HG03565 (cell line): Measurements from ENCODE around the gene BACE1-AS.

Source experiments
- ATAC-seq: cut with Tn5 transposase; IDR thresholded peaks from one replicate; pipeline ENCODE4 v1.9.1; 2021; ENCODE audit warnings: mild to moderate bottlenecking, moderate library complexity; ENCODE audit not compliant: unreplicated experiment

The BACE1-AS gene

DNA sequence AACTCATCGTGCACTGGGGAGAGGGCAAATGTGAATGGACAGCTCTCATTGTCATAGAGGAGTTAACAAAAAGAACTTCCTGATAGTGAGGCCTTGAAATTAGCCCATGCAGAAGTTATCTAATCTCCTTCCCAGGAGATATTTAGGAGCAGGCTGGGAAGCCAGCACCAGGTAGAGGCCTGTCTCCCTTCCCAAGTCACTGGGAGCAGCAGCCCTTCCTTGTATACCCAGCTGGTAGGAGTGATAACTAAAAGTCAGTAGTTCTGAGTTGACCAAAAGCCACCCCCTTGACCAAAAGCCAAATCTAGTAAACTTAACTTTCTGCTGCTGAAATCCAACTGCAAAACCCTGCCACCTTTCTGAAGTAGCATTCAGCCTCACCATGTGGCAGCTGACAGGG, 1.4 kb upstream of the BACE1-AS start:
- no peak for ATAC-seq

DNA sequence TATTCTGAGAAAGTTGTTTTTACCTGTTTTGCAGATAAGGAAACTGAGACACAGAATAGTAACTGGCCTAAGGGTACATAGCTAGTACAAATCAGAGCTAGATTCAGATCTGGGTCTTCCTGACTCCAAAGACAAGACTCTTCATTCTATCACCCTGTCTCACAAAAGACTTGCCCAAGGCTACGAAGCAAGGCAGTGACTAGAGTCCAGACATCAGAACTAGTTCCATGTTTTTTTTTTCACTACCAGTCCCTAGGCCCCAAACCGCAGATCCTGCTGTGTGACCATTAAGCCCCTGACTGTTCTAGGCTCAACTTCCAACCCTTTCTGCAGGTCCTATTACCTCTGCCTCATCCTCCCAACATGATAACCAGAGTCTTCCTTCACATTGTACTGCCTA, 1.5 kb downstream of the BACE1-AS start:
- no peak for ATAC-seq

DNA sequence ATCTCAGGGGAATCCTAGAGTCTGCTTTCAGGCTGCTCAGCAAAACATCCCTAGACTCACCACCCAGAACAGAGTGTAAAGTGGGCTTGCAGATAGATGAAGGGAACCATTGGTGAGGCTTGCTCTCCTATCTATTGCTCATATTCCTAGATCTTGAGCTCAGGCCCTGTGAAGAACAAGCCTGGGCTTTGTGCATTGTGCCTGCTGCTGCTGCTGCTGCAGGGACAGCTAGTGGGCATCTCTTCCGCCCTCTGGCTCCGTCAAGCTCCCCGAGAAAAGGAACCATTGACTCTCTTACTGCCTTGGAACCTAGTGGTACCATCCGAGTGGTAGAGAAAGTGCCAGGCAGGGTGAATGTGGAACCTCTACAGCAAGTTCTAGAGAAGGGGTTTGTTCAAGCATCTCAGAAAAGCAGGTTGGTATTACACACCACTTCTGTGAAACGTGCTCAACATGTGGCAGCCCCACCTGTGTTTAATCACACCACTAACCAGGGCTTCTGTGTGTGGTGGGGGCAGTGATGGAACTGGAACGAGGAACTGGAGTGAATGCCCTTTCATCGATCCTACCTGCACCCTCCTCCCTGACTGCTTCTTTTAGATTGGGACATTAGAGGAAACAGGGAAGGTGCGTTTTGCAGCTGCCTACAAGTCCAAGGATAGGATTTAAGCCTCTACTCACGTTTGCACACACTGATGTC, 4.4 kb downstream of the BACE1-AS start:
- no peak for ATAC-seq

DNA sequence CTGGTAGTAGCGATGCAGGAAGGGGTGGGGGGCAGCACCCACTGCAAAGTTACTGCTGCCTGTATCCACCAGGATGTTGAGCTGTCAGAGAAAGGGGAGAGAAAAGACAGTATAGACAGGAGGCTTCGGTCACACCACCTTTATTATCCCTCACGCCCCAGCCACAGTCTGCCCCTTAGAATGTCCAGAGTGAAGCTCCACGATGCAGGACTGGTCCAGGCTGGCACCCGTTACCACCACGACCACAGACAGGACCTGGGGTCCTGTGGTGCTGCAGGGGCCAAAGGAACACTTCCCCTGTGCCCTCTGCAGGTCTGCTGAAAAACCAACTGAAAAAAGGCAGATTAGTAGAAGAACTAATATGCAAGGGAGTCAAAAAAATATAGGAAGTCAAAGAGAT, 5.7 kb downstream of the BACE1-AS start:
- no peak for ATAC-seq

DNA sequence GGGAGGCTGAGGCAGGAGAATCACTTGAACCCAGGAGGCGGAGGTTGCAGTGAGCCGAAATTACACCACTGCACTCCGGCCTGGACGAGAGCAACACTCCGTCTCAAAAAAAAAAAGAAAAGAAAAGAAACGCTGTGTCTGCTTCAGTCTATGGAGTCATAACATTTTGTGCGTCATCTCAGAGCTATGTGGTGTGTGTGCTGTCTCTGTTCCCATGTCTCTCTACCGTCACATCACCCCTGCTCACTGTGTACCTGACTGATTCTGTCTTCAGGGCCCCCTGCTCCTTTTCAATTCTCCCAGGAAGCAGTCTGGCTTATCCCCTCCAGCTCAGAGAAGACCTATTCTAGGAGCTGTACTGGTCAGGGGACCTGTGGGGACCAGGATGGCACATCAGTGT, 7.0 kb downstream of the BACE1-AS start:
- no peak for ATAC-seq

DNA sequence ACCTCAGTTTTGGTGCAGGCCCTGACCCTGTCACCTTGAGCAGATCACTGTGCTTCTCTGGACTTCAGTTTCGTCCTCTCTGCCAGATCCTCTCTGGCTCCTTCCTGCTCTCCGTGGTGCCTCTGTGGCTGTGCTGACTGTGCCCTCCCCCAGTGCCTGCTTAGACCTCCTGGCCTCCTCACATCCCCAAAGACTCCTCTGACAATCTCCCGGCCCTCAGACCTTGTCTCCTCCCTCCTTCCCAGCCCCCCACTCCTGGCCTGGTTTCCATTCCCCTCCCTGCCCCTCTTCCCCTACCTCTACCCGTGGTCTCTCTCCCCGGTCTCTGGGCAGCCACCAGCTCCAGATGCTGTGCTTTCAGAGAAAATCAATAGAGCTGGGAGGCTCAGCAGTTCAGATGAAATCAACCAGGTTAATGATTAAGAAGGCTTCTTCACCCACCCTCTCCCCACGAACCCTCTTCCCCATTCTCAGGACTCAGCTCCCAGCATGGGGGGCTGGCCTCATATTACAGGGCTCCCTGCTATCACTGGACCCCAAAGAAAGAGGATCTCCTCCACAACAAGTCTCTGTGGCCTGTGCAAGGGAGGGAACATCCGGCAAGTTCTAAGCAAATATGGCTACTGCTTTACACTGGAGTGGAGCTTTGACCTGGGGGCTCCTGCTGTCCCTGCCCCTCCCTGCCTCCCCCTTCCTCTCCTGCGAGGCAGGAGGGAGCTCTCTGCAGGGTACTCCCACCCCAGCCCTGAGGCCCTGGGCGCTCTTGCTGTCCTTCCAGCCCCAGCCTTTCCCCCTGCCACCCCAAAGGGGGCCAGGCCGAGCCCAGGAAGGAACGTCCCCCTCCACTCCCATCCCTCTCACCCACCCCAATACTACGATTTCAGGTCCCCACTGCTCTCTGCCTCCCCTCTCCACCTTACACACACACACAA, 8.5 kb downstream of the BACE1-AS start:
- ATAC-seq = no peak

DNA sequence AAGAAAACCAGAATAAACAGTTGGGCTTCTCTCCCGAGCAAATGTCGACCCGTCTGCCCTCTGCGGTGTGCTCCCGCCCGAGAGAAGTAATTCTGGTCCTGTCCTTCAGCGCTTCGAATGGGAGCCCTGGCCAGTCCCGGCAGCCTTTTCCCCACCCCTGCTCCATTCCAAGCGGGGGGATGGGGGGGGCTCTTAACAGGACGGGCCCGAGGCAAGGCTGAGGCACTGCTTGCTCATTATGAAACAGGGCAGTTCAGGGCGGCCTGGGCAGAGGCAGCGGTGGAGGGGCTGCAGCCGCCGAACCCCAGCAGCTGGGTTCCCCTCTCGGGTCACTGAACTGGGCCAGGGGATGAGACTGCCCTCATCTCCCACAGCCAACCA, 9.1 kb downstream of the BACE1-AS start:
- no peak for ATAC-seq

DNA sequence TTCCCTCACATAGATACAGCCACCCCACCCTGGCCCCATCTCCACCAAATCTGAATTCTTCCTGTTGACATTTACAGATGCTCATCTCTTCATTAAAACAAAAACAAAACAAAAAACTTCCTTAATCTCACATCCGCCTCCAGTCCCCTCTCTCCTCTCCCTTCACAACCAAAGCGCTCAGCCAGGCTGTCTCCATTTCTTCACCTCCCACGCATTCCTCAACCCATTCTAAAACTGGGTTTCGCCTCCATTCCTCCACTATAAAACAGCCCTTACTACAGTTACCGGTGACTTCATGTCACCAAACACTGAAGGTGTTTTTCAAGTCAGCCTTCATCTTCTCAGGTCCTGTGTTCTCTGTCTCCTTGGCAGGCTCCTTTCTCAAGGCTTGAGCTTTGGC, 9.6 kb downstream of the BACE1-AS start:
- ATAC-seq = no peak

DNA sequence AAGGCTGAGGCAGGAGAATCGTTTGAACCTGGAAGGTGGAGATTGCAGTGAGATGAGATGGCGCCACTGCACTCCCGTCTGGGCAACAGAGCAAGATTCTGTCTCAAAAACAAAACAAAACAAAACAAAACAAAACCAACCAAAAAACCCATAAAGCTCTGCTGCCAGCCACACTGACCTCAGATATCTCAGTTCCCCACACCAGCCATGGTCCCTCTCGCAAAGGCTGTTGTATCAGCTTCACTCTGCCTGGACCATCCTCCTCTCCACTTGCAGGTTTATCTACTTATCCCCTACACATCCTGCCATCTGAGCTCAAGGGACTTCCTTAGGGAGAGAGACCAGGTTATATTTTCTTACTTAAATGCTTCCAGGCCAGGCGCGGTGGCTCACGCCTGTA, 11.1 kb downstream of the BACE1-AS start:
- ATAC-seq = no peak

DNA sequence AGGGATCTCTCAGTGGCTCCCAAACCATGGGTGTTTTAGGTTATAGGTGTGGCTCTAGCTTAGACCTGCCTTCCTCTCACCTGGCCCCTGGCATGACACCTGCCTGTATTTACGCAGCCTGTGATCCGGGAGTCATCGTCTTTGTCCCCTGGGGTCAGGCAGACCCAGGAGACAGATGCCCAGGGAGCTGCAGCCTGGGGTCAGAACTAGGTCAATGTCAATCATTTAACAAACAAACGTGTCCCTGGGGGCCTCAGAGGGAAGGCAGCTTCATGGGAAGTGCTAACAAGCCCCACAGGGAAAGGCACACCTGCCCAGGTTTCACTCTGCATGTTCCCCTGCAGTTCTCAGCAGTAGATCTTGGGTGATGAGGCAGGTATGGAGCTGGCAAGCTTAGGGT, 12.0 kb downstream of the BACE1-AS start:
- ATAC-seq = no peak

DNA sequence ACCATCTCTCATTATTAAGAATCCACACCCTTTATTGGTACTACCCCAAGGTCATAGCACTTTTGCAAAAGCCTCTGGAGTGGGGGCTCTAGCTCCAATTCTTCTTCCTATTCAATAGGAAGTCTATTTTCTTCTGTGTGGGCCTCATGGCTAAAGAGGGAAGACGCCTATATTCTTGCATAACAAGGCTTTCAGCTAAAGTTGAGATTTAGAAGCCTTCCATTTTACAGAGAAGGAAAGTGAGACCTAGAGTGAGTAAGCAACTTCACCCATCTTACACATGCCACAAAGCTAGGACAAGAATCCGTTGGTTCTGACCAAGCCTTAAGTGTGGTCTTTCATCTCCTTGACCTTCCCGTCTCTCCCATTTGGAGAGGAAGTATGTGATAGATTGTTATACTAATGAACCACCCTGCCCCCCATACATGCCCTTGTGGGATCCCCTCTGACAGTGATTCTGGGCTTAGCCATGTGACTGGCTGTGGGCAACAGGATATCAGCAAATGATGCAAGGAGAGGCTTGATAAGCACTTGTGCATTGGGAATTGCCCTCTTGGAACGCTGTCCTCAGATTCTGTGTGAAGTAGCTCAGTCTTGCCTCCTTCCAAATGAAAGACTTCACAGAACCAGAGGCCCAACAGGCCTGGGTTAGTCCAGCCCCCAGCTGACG, 12.6 kb downstream of the BACE1-AS start:
- no peak for ATAC-seq

DNA sequence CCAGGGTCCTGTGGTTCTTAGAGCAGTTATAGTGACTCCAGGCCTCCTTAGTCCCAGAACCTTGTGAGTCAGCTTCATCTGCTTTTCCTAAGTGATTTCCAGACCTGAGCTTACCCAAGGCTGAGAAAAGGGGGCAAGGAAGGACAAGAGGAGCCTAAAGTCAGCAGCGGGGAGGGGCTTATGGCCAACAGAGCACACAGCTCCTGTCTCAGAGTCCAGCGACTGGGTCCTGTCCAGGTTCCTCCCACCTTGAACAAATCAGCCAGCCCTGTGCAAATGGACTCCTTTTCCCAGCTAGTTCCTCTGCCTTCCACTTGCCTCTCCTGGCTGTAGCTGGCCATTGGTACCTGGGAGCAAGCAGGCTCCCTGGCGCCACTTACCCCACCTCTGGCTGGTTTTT, 14.0 kb downstream of the BACE1-AS start:
- ATAC-seq = no peak

DNA sequence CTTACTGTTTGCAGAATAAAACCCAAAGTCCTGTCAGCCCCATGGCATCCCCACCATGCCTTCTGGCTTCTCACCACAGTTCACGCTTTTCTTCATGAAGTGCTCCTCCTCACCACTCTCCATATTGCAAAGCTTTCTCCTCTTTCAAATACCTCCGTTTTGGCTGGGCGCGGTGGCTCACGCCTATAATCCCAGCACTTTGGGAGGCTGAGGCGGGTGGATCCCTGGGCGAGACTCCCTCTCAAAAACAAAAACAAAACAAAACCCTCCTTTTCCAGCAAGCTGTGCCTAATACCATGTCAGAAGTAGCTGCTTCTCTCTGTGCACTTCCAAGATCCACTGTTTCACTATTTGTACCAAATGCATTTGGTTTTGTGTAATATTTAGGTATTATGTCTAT, 18.2 kb downstream of the BACE1-AS start:
- ATAC-seq = no peak

DNA sequence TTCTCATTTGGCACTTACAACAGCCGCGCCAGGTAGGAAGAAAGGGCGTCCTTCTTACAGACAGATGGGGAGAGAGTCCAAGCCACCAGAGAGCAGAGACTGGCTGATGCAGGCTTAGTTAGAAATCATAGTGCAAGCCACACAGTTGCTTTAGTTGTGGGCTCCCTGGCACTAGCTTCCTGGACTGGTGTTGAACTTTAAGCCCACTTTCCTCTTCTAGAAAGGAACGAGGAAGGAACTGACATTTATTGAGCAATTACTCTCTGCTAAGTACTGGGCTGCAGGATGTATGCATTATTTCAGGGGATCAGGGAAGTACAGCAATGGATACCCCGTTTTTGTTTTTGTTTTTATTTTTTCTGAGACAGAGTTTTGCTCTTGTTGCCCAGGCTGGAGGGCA, 21.9 kb downstream of the BACE1-AS start:
- no peak for ATAC-seq

DNA sequence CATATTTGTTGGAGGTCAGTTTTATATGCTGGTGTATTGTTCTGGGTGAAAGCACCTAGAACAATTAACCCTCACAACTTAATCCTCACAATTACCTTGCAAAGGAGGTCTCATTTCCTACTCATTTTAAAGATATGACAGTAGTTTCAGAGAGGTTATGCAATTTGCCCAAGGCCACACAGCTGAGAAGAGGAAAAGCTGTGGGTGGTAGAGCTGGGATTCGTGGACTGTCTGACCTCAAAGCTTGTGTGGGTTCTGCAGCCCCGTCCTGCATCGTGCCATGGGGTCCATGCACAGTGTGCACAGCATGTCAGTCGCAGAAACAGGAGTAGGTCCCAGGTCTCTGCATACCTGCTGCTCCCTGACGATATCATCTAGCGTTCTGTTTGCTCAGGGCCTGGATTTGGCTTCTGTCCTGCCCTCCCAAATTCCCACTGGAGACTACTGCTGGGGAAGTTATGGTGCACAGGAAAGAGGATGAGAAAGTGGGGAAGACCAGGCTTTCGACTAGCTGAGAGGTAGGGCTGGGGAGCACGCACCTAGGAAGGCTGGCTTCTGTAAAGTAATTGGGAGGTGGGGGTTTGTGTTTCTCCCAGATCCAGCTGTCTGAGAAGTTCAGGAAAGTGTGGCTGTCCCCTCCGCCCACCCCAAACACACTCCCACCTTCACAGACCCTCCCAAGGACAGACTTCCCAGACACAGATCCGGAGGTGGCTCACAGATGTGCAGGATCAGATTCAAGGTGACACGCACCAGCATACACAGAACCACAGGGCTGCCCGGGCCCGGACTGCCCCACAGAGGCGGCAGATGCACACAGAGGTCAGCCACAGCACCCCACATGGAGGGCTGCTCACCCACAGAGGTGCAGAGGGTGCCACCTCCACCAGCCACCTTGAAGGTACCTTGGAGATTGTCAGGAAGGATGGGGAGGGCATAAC, 23.0 kb downstream of the BACE1-AS start:
- no peak for ATAC-seq

DNA sequence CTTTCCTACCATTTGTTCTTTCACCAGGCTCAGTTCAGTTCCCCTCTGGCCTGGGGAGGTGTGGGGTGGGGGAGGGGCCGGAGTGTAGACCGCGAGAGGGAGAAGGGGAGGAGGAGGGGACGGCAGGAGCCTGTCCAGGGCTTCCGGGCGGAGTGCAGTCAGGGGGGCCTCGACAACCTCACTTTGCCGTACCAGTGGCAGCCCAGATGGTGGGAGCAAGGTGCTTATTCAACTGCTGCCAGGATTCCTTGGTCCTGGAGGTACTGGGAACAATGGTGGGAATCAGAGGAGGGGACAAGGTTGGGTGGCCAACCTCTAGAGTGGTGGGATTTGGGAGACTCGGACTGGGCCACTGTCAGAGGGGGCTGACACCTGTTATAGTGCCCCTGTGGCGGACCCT, 23.7 kb downstream of the BACE1-AS start:
- ATAC-seq = no peak

DNA sequence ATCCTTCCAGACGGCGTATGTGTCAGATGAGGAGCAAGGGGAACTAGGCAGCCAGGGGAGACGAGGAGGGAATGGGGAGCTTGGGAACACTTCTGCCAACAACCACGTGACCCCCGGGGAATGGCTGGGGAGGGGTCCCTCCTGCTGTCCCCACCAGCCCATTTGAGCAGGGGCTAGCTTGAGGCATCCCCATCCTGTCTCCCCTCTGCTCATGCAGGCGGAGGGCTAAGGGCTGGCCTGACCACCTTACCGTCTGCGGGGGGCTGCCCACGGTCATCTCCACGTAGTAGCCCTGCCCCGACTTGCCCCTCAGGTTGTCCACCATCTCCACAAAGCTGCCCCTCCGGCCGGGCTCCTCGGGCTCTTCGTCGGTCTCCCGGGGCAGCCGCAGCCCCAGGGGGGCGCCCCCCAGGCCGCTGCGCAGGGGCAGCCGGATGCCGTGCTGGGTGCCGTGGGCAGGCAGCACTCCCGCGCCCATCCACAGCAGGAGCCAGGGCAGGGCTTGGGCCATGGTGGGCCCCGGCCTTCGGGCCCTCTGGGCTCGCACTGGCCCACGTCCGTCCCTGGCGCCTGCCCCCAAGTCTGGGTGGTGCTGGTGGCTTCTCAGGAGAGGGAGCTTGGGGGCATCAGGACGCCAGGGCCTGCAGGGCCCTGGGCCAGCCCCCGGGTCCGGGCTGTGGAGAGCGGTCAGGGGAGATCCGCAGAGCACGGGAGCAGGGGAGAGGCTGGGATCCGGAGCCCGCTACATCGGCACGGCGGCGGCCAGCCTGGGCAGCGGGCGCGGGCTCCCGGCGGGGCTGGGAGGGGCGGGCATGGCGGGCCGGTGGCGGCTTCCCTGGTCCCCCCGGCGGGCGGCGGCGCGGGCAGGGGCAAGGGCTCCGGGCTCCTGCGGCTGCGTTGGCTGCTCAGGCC, 24.4 kb downstream of the BACE1-AS start:
- ATAC-seq = no peak

DNA sequence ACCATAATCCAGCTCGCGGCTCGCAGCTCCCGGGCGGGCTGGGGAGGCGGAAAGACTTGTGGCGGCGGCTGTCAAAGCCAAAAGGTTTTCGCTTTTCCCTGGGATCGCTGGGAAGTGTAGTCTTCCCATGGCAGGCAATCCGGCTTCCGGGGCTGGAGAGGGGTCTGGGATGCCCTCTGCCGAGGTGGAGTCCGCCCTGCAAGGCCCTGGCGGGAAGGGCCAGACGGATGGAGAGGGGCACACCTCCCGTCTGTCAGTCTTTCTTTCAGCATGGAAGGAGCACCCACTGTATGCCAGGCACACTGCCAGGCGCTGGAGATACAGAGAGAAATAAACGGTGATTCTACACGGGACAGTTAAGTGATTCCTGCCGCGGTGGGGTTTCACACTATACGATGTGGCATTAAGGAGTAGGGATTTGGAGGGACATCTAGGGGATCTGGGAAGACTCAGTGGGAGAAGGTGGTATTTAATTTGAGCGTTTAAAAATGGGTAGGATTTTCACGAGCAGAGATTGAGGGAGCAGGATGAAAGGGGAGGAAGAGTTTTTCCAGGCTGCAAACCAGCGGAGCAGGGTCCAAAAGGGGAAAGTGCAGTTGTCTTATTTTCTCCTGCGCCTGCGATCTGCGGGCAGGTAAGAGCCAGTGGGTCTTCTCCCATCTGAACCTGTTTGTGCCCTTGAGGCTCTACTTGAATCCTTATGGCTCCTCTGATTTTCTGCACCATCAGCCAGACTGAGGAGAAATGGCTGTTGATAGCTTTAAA, 25.2 kb downstream of the BACE1-AS start, which contains the start of gene BACE1:
TSS of gene BACE1 (minus strand) at position 60 of the 765 bp plus-strand sequence. CDS start 461 bp downstream, outside the sequence.
- no peak for ATAC-seq

DNA sequence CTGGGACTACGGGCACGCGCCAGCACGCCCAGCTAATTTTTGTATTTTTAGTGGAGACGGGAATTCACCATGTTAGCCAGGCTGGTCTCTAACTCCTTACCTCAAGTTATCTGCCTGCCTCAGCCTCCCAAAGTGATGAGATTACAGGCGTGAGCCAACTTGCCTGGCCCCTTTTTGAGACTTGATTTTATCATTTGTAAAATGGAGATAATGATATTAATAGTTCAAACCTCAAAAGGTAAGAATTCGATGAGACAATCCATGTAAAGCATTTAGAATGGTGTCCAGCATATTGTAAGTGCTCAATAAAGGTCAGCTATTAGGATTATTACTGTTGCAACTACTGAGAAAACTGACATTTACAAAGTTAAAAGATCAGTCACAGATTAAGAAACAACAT, 27.6 kb downstream of the BACE1-AS start:
- no peak for ATAC-seq
